K562 (cell line): ENCODE measurements around the gene POU2F1.

ENCODE experiments used
- EGR1 ChIP-seq: fragments of 450-650 bp; conservative IDR thresholded peaks from 2 replicates; pipeline ENCODE4 v1.6.1; 2017; ENCODE audit warnings: mild to moderate bottlenecking
- NFYB ChIP-seq: IDR thresholded peaks from 2 replicates; pipeline ENCODE4 v1.6.1; 2011; ENCODE audit warnings: mild to moderate bottlenecking, moderate library complexity; ENCODE audit not compliant: insufficient read length; ENCODE audit errors: extremely low read depth
- POLR2AphosphoS2 ChIP-seq: IDR thresholded peaks from 2 replicates; pipeline ENCODE4 v1.6.1; 2012; ENCODE audit warnings: low read length, improper control_type of control experiment
- RBM14 ChIP-seq: fragments of 200-400 bp; formaldehyde crosslinking; IDR thresholded peaks from 2 replicates; pipeline ENCODE4 v1.6.1; 2018; ENCODE audit warnings: low read depth, mild to moderate bottlenecking, low read length, moderate library complexity, borderline replicate concordance; ENCODE audit not compliant: insufficient read depth
- RERE ChIP-seq: sonication (generic); formaldehyde crosslinking; IDR thresholded peaks from 2 replicates; pipeline ENCODE4 v1.8.0; 2023; ENCODE audit warnings: missing genetic modification reagents, mild to moderate bottlenecking, borderline replicate concordance
- RFX5 ChIP-seq: IDR thresholded peaks from 2 replicates; pipeline ENCODE4 v1.6.1; 2011; ENCODE audit warnings: low read depth, mild to moderate bottlenecking, improper control_type of control experiment, low read length
- SMC3 ChIP-seq: conservative IDR thresholded peaks from 2 replicates; pipeline ENCODE4 v1.6.1; 2011; ENCODE audit warnings: low read depth, low read length, improper control_type of control experiment; ENCODE audit not compliant: insufficient read depth
- ZBTB33 ChIP-seq: sonication (generic); formaldehyde crosslinking; IDR thresholded peaks from 2 replicates; pipeline ENCODE4 v1.8.1; 2023; ENCODE audit warnings: mild to moderate bottlenecking, missing genetic modification reagents
- TF ChIP-seq, protein P1 (sequence below), 3 experiments: IDR thresholded peaks in 2 of 3; conservative IDR thresholded peaks in 1 of 3; 2 replicates each; pipeline ENCODE4 v1.5.1; 2011 to 2012; ENCODE audit warnings: low read length in 3 of 3, mild to moderate bottlenecking in 3 of 3, control low read depth in 2 of 3, improper control_type of control experiment in 1 of 3, inconsistent platforms in 1 of 3, low read depth in 1 of 3, mixed read lengths in 1 of 3, moderate library complexity in 1 of 3; ENCODE audit not compliant: insufficient read depth in 2 of 3
- TF ChIP-seq, protein P2 (sequence below): fragments of 450-650 bp; conservative IDR thresholded peaks from 2 replicates; pipeline ENCODE4 v1.6.1; 2016; ENCODE audit warnings: missing genetic modification characterization, low read depth, mild to moderate bottlenecking, missing compliant biosample characterization, moderate library complexity

- TF ChIP-seq ZBTB33 (CRISPR knock-in tag) (no peak), POLR2AphosphoS2 (no peak), RERE (no peak), EGR1 (no peak), NFYB (no peak), SMC3 (no peak), RBM14 (no peak), RFX5 (no peak)
- TF ChIP-seq, protein P1, sequence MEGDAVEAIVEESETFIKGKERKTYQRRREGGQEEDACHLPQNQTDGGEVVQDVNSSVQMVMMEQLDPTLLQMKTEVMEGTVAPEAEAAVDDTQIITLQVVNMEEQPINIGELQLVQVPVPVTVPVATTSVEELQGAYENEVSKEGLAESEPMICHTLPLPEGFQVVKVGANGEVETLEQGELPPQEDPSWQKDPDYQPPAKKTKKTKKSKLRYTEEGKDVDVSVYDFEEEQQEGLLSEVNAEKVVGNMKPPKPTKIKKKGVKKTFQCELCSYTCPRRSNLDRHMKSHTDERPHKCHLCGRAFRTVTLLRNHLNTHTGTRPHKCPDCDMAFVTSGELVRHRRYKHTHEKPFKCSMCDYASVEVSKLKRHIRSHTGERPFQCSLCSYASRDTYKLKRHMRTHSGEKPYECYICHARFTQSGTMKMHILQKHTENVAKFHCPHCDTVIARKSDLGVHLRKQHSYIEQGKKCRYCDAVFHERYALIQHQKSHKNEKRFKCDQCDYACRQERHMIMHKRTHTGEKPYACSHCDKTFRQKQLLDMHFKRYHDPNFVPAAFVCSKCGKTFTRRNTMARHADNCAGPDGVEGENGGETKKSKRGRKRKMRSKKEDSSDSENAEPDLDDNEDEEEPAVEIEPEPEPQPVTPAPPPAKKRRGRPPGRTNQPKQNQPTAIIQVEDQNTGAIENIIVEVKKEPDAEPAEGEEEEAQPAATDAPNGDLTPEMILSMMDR (IDR thresholded peaks at IDR 0.05 in 2 of 3, conservative IDR thresholded peaks at IDR 0.05 in 1 of 3; ENCODE audit: insufficient read depth in 2 of 3, low read depth in 1 of 3, low read length in 3 of 3): no peak
- TF ChIP-seq, protein P2, sequence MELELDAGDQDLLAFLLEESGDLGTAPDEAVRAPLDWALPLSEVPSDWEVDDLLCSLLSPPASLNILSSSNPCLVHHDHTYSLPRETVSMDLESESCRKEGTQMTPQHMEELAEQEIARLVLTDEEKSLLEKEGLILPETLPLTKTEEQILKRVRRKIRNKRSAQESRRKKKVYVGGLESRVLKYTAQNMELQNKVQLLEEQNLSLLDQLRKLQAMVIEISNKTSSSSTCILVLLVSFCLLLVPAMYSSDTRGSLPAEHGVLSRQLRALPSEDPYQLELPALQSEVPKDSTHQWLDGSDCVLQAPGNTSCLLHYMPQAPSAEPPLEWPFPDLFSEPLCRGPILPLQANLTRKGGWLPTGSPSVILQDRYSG (tag): no peak
These were observed 73.8 kb downstream of the POU2F1 start for GRCh38 chr1:167294528-167294927.
